GM10248 (cell line): ENCODE data around the gene DCN.

ENCODE experiments used
- CTCF ChIA-PET: fragments of 300-600 bp; sonication (Branson Sonifier 250); formaldehyde crosslinking; extraction: SDS; loops from one replicate; lab custom pipeline; 2021; ENCODE audit warnings: antibody characterized with exemption; lab: Yijun Ruan, JAX
- POLR2A ChIA-PET: fragments of 350-650 bp; sonication (Branson Sonifier 250); formaldehyde crosslinking; extraction: SDS; loops from one replicate; lab custom pipeline; 2020; ENCODE audit warnings: antibody characterized with exemption; lab: Yijun Ruan, JAX
- DNase-seq: peaks from one replicate; pipeline ENCODE4 v3.0.0; 2012; ENCODE audit errors: extremely low spot score
- CTCF ChIP-seq: IDR thresholded peaks from 2 replicates; pipeline ENCODE4 v1.5.1; 2012; ENCODE audit warnings: mild to moderate bottlenecking, low read depth; ENCODE audit errors: extremely low read depth, missing control alignments, control extremely low read depth

The DCN gene

GRCh38 chr12:91219919-91220318, 37.3 kb upstream of the DCN start:
- DNase-seq = no peak
- no peak for TF ChIP-seq CTCF
- POLR2A ChIA-PET = no interaction called here
- CTCF ChIA-PET = no interaction called here

- TF ChIP-seq CTCF = no peak
- POLR2A ChIA-PET = no interaction called here
- no peak for DNase-seq
- CTCF ChIA-PET = interaction anchor here (0.9 kb wide), 1 partner anchor 13 kb away, joined by 3 read pairs; no protein-coding TSS in a partner anchor
These were observed 36.9 kb upstream of the DCN start for GRCh38 chr12:91219511-91219910.

- ChIA-PET CTCF (interaction anchor here (1.0 to 1.2 kb wide), 2 partner anchors 40 to 110 kb away, joined by 3 read pairs; no protein-coding TSS in a partner anchor), POLR2A (no interaction called here)
- TF ChIP-seq CTCF = no peak
- no peak for DNase-seq
These were observed 34.3 kb upstream of the DCN start for GRCh38 chr12:91216871-91217270.

- CTCF ChIA-PET = interaction anchor here (0.8 to 1.2 kb wide), 4 partner anchors 10 to 110 kb away, joined by 3 read pairs; no protein-coding TSS in a partner anchor
- no peak for TF ChIP-seq CTCF
- POLR2A ChIA-PET = no interaction called here
- DNase-seq = no peak
These were observed 33.4 kb upstream of the DCN start for GRCh38 chr12:91215940-91216454.

- ChIA-PET POLR2A (no interaction called here), CTCF (no interaction called here)
- TF ChIP-seq CTCF = no peak
- no peak for DNase-seq
These were observed 29.2 kb upstream of the DCN start for GRCh38 chr12:91211866-91212265.

- TF ChIP-seq CTCF = no peak
- POLR2A ChIA-PET = no interaction called here
- no peak for DNase-seq
- CTCF ChIA-PET = interaction anchor here (1.3 kb wide), 1 partner anchor 117 kb away, joined by 3 read pairs; no protein-coding TSS in a partner anchor
These were observed 28.0 kb upstream of the DCN start for GRCh38 chr12:91210618-91211017.
